HG03095 (cell line): ENCODE measurements around the gene PIAS4.

Experiments used
- ATAC-seq: cut with Tn5 transposase; IDR thresholded peaks from one replicate; pipeline ENCODE4 v1.9.1; 2021; ENCODE audit warnings: moderate library complexity; ENCODE audit not compliant: unreplicated experiment

The PIAS4 gene

GRCh38 chr19:4038661-4039423 is 31.3 kb downstream of the PIAS4 start:
- ATAC-seq, result no peak

DNA sequence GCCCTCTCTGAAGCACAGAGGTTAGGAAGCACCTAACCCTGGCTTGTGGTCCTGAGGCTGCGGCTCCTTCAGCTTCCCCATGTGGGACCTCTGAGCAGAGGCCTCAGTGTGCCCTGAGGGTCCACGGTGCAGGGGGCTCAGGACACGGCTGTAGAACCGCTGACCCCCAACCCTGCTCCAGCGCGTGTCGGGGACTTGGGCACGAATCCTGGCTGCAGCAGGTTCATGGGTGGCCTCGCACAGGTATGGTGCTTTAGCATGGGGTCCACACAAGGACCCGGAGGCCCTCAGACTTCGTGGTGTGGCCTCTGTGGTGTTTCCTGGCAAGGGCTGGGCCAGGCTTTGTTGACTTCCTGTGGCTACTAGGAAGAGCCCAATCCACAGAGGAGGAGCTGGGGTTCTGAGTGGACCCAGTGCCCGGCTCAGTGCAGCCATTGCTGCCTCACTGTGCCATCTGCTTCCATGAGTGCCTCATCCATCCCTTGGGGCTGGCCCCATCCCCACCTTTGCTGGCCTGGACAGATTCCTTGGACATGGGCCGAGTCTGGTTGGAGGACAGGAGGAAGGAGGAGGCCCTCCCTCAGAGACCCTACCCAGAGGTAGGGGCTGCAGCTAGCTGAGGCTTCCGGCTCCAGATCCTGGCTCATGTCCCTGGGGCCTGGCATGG is 34.7 kb downstream of the PIAS4 start:
- ATAC-seq, result no peak

DNA sequence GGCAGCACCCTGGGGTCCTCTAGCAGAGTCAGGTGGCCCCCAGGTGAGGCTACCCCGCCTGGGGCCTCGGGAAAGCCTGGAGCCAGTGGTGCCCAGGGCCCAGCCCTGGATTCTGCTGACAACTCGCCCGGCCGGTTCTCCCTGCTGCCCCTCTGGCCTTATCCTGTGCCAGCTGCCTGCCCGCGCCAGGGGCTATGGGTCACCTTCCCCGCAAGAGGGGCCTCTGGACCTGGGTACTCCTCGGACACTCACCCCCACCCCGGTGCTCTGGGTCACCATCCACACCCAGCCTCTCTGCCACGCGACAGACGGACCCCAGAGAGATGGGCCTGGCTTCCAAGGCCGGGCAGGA is 35.2 kb downstream of the PIAS4 start:
- ATAC-seq, result no peak

- ATAC-seq, result no peak
Observed at GRCh38 chr19:4043401-4043800, 35.9 kb downstream of the PIAS4 start.

DNA sequence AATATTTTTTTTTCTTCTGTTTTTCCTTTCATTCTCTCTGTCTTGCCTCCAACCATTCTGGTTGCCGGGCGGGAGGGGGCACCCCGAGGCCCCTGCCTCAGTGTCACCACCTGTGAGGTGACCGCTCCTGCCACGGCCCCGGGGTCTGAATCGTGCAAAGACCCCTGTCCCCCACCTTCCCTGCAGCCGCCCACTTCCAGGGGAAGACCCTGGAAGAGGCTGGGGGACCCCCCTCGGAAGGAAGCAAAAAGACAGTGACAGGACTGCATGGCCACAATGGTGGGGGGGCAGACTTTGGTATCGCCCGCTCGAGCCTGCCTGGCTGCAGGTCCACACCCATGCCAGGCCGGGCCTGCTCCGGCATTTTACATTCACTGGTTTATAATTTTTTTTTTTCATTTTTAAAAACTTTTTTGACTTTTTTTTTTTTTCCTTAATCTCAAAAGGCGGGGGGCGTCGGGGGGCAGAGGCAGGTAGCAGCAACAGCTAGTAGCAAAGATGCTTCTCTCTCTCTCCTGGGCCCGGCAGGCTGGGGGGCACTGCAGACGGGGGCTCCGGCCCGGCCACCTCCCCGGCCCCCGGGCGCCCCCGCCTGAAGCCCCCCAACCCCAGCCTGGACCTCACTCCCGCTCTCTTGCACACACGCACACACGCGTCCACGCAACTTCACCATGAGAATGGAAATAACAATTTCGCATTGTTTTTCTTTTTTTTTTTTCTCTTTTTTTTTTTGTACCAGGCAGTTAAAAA is 36.6 kb downstream of the PIAS4 start:
- ATAC-seq, result no peak

DNA sequence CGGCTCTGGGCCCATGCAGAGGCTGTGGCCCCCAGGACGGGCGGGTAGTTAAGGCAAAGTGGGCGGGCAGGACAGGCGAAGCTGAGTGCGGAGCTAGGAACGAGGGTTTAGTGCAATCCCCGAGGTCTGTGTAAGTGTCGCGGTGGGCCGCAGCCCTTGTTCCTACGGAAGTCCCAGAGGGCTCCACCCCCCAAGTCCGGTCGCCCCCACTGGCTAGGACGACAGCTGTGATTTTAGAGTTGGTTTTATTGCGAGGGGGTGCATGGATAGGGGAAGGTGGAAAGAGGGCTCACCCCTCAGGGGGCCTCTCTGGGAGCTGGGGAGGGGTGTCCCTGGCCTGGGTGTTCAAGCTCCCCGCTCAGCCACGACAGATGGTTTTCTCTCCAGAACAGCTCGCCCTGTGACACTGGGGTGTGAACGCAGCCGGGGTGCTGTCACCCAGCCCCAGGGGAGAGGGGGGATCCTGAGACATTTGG is 37.5 kb downstream of the PIAS4 start:
- no peak for ATAC-seq

GRCh38 chr19:4045597-4046361 is 38.2 kb downstream of the PIAS4 start:
- ATAC-seq, result no peak

DNA sequence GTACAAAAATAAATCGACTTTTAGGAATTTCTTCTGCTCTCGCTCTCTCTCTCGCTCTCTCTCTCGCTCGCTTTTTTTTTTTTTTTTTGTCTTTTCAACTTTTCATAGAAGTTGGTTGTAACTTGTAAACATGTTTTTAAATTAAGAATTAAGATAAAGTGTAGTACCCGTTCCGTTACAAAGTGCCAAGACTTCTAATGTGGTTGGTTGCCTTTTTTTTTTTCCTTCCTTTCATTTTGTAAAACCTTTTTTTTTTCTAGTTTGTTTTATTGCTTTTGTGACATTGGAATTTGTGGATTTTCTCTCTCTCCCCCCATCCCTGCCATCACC is 38.8 kb downstream of the PIAS4 start:
- ATAC-seq, result no peak

- no peak for ATAC-seq
Observed at GRCh38 chr19:4046946-4047683, 39.6 kb downstream of the PIAS4 start.

GRCh38 chr19:4049432-4049831 is 41.9 kb downstream of the PIAS4 start:
- no peak for ATAC-seq

GRCh38 chr19:4051175-4052101 is 43.9 kb downstream of the PIAS4 start:
- ATAC-seq, result no peak

- ATAC-seq, result no peak
Observed at GRCh38 chr19:4052114-4052992, 44.8 kb downstream of the PIAS4 start.

DNA sequence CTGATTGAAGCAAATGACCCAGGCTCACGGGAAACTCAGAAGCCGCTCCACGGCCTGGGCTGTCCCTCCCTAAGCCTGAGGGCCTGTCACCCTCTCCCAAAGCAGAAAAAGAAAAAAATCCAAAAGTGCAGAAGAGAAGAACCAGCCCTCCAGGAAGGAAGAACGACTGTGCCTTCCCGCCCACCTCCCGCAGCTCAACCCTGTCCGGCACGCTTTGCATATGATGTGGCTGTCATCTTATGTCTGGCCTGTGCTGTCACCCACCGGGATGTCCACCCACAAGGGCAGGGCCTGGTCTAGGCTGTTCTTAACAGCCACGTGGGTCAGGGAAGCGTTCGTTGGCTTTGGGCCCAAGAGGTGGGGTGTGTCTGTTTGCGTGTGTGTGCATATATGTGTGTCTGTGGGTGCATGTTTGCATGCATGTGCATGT is 45.5 kb downstream of the PIAS4 start:
- ATAC-seq, result no peak

GRCh38 chr19:4053423-4054324 is 46.1 kb downstream of the PIAS4 start:
- ATAC-seq, result no peak

DNA sequence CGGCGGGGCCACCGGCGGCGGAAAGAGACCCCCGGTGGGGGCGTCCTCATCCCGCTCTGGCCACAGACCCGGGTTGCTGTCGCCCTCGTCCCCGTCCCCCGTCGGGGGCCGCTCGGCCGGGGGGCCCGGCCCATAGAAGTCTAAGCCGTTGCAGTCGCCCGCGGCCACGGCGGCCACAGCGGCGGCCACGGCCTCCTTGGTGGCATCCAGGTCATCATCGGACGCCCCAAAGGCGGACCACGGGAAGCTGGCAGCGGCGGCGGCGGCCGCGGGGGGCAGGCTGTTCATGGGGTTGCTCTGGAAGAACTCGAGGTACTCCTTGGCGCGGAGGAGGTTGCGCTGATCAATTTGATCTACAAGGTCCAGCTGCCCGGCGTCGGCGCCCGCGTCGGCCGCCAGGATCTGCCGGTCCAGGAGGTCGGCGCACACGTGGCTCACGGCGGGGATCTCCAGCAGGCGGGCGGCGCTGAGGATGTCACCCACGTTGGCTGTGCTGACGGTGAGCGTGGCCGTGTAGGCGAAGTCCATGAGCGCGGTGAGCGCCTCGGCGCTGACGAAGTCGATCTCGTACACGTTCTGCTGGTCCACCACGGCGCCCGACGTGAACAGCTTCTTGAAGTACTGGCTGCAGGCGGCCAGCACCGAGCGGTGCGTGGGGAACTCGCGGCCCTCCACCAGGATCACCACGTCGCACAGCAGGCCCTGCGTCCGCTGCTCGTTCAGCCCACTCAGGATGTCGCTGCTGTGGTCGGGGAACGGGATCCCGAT is 47.1 kb downstream of the PIAS4 start:
- no peak for ATAC-seq

- ATAC-seq, result no peak
Observed at GRCh38 chr19:4055209-4055552, 47.6 kb downstream of the PIAS4 start.
